ENCODE measurements around the gene MAPRE3. TPM values are rescaled to one million over a fixed set of nuclear protein-coding genes. Genes with fewer than 3 reads are reported as not detected.

MAPRE3 gene
- total RNA-seq, 2 donors from 2014 or later, result 9.3 to 15.8 TPM

- no peak overlapping the region for H3K27ac ChIP-seq
- no peak for ATAC-seq
- TF ChIP-seq CTCF (IDR thresholded peaks at IDR 0.05), result no peak
- no peak for TF ChIP-seq POLR2A (IDR thresholded peaks at IDR 0.05)
Measured at GRCh38 chr2:26957041-26957440, 13.4 kb upstream of the MAPRE3 start.

GRCh38 chr2:26957534-26957933, 12.9 kb upstream of the MAPRE3 start:
- Histone ChIP-seq H3K4me1 (no peaks in the 10 kb centered on the region), H3K27me3 (no peaks in the 10 kb centered on the region), H3K36me3 (replicated peaks in 1 of 2; ENCODE audit: insufficient read depth in 1 of 2, low read depth in 2 of 2) (no peaks in the 10 kb centered on the region), H3K9me3 (no peaks in the 10 kb centered on the region), H3K4me3 (no peak overlapping the region), H3K27ac (no peak overlapping the region)
- intact Hi-C loops (cut with DNase I), result loop anchor here (10.0 kb wide), 1 partner anchor 317 kb away; the partner anchor contains the start of gene DNAJC5G
- ATAC-seq (no peak), DNase-seq (no peak)
- TF ChIP-seq POLR2A (IDR thresholded peaks at IDR 0.05), result no peak
- TF ChIP-seq CTCF (IDR thresholded peaks at IDR 0.05), result no peak
- 60% methylated on average over 3 of the region's 3 CpGs for WGBS, 2 donors

More at GRCh38 chr2:26957041-26957440, 13.4 kb upstream of the MAPRE3 start:
- Histone ChIP-seq H3K9me3 (no peaks in the 10 kb centered on the region), H3K4me3 (no peak overlapping the region), H3K4me1 (no peaks in the 10 kb centered on the region), H3K27me3 (no peaks in the 10 kb centered on the region), H3K36me3 (replicated peaks in 1 of 2; ENCODE audit: insufficient read depth in 1 of 2, low read depth in 2 of 2) (no peaks in the 10 kb centered on the region)
- intact Hi-C loops (cut with DNase I), result loop anchor here (10.0 kb wide), 1 partner anchor 318 kb away; the partner anchor contains the start of gene DNAJC5G
- no peak for DNase-seq
- WGBS, 2 donors, result 55 to 57% methylated on average over 3 of the region's 3 CpGs

GRCh38 chr2:26959331-26959730, 11.1 kb upstream of the MAPRE3 start:
- DNase-seq (no peak), ATAC-seq (no peak)
- no peak for TF ChIP-seq POLR2A (IDR thresholded peaks at IDR 0.05)
- no peak for TF ChIP-seq CTCF (IDR thresholded peaks at IDR 0.05)
- Histone ChIP-seq H3K4me1 (no peaks in the 10 kb centered on the region), H3K27me3 (no peaks in the 10 kb centered on the region), H3K4me3 (no peak overlapping the region), H3K9me3 (no peaks in the 10 kb centered on the region), H3K27ac (no peak overlapping the region), H3K36me3 (replicated peaks in 1 of 2; ENCODE audit: insufficient read depth in 1 of 2, low read depth in 2 of 2) (no peaks in the 10 kb centered on the region)
- intact Hi-C loops (cut with DNase I), result loop anchor here (10.0 kb wide), 1 partner anchor 315 kb away; the partner anchor contains the start of gene DNAJC5G
- 74 to 83% methylated on average over 2 of the region's 2 CpGs for WGBS, 2 donors

GRCh38 chr2:26964446-26965130, 5.8 kb upstream of the MAPRE3 start:
- Histone ChIP-seq H3K27ac (no peak overlapping the region), H3K9me3 (no peaks in the 10 kb centered on the region), H3K27me3 (no peaks in the 10 kb centered on the region), H3K4me1 (no peaks in the 10 kb centered on the region), H3K36me3 (replicated peaks in 1 of 2; ENCODE audit: insufficient read depth in 1 of 2, low read depth in 2 of 2) (no peaks in the 10 kb centered on the region), H3K4me3 (no peak overlapping the region)
- 41 to 44% methylated on average over 3 of the region's 3 CpGs for WGBS, 2 donors
- intact Hi-C loops (cut with DNase I), result loop anchor here (5.0 kb wide), 1 partner anchor 53 kb away; no protein-coding TSS in a partner anchor
- TF ChIP-seq CTCF (IDR thresholded peaks at IDR 0.05) (no peak), POLR2A (IDR thresholded peaks at IDR 0.05) (no peak)
- DNase-seq (no peak), ATAC-seq (no peak)

DNA sequence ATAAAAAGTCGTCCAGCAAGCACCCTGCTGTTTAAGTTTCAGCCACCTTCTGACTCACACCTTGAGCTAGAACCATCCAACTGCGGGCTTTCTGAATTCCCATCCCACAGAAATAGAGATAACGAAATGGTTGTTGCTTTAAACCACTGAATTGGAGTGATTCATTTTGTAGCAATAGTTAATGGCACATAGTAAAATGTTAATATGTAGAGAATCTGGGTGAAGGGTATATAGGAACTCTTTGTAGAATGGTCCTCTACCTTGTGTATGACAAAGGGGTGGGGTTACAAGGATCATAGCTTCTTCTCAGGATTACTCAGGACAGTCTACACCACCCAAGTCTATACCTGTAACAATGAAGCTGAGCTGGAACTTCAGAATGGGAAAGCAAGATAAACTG, 2.4 kb upstream of the MAPRE3 start:
- H3K4me1 ChIP-seq, result peaks cover 21% of the 10 kb centered on the region
- no peak for TF ChIP-seq POLR2A (IDR thresholded peaks at IDR 0.05)
- no peak for TF ChIP-seq CTCF (IDR thresholded peaks at IDR 0.05)
- DNase-seq (no peak), ATAC-seq (no peak)
- H3K27me3 ChIP-seq, result no peaks in the 10 kb centered on the region
- 61 to 69% methylated on average over 3 of the region's 3 CpGs for WGBS, 2 donors
- no peak overlapping the region for H3K4me3 ChIP-seq
- H3K9me3 ChIP-seq, result no peaks in the 10 kb centered on the region
- no peak overlapping the region for H3K27ac ChIP-seq
- intact Hi-C loops (cut with DNase I), result no loop called here
- no peaks in the 10 kb centered on the region for H3K36me3 ChIP-seq (replicated peaks in 1 of 2; ENCODE audit: insufficient read depth in 1 of 2, low read depth in 2 of 2)

Data from body of pancreas (tissue), 4 donors.